Activated naive CD4-positive, alpha-beta T cell (primary cell): ENCODE data around the gene CTPS2.
"Not testable (repeated sequence)": the region's sequence is repeated elsewhere in the genome, so short reads cannot be mapped to it uniquely, and the experiment has no call there.

Source experiments
- DNase-seq, 4 experiments: peaks; one replicate each; lab custom pipeline; 2025; lab: John Stamatoyannopoulos, UW

CTPS2 gene

GRCh38 chrX:16712548-16713155 lies at the start of gene CTPS2:
Gene CTPS2, minus strand, starts transcription at chrX:16712669. Its CDS starts 9,767 bp downstream, at chrX:16702902.
- DNase-seq, result peak in 3 of 4 experiments; percentile 16 to 38 (median 31)

GRCh38 chrX:16761500-16761899 lies 49.0 kb upstream of the CTPS2 start:
- DNase-seq, result not testable (repeated sequence)

GRCh38 chrX:16756724-16757123 lies 44.3 kb upstream of the CTPS2 start:
- no peak for DNase-seq

- DNase-seq, result no peak
Measured at GRCh38 chrX:16754019-16754418, 41.5 kb upstream of the CTPS2 start.

- DNase-seq, result no peak
Measured at GRCh38 chrX:16750136-16750535, 37.7 kb upstream of the CTPS2 start.

- no peak for DNase-seq
Measured at GRCh38 chrX:16748425-16748824, 36.0 kb upstream of the CTPS2 start.

- no peak for DNase-seq
Measured at GRCh38 chrX:16745659-16746058, 33.2 kb upstream of the CTPS2 start.

- DNase-seq, result no peak
Measured at GRCh38 chrX:16745102-16745501, 32.6 kb upstream of the CTPS2 start.

GRCh38 chrX:16743604-16744325 lies 31.3 kb upstream of the CTPS2 start:
- no peak for DNase-seq

- DNase-seq, result no peak
Measured at GRCh38 chrX:16739574-16739973, 27.1 kb upstream of the CTPS2 start.

GRCh38 chrX:16737024-16737423 lies 24.6 kb upstream of the CTPS2 start:
- DNase-seq, result no peak

- DNase-seq, result no peak
Measured at GRCh38 chrX:16733013-16733412, 20.5 kb upstream of the CTPS2 start.

GRCh38 chrX:16730450-16730849 lies 18.0 kb upstream of the CTPS2 start:
- DNase-seq, result no peak

- DNase-seq, result no peak
Measured at GRCh38 chrX:16727637-16728036, 15.2 kb upstream of the CTPS2 start.

GRCh38 chrX:16726347-16726988 lies 14.0 kb upstream of the CTPS2 start:
- DNase-seq, result not testable (repeated sequence)

- DNase-seq, result no peak
Measured at GRCh38 chrX:16725072-16725471, 12.6 kb upstream of the CTPS2 start.

- no peak for DNase-seq
Measured at GRCh38 chrX:16722481-16722880, 10.0 kb upstream of the CTPS2 start.

GRCh38 chrX:16719334-16720084 lies 7.0 kb upstream of the CTPS2 start, which contains the start of gene SYAP1:
Gene SYAP1, plus strand, starts transcription at chrX:16719612. Its CDS starts 113 bp downstream, at chrX:16719725.
- DNase-seq, result peak; percentile 63 to 94 (median 84)

GRCh38 chrX:16718824-16719333 lies 6.4 kb upstream of the CTPS2 start:
- DNase-seq, result no peak

- not testable (repeated sequence) for DNase-seq
Measured at GRCh38 chrX:16716451-16716850, 4.0 kb upstream of the CTPS2 start.

GRCh38 chrX:16715638-16716037 lies 3.2 kb upstream of the CTPS2 start:
- not testable (repeated sequence) for DNase-seq

- no peak for DNase-seq
Measured at GRCh38 chrX:16714504-16714903, 2.0 kb upstream of the CTPS2 start.
